GM12872 (cell line): ENCODE data around the gene RPL18A.
A peak's percentile ranks its signal among the peaks of the same experiment; 100 is the strongest.

Source experiments
- CTCF ChIP-seq: IDR thresholded peaks from 3 replicates; pipeline ENCODE4 v1.5.1; 2011; ENCODE audit warnings: low read depth, mild to moderate bottlenecking, low read length, moderate library complexity; ENCODE audit not compliant: insufficient read depth

The RPL18A gene

DNA sequence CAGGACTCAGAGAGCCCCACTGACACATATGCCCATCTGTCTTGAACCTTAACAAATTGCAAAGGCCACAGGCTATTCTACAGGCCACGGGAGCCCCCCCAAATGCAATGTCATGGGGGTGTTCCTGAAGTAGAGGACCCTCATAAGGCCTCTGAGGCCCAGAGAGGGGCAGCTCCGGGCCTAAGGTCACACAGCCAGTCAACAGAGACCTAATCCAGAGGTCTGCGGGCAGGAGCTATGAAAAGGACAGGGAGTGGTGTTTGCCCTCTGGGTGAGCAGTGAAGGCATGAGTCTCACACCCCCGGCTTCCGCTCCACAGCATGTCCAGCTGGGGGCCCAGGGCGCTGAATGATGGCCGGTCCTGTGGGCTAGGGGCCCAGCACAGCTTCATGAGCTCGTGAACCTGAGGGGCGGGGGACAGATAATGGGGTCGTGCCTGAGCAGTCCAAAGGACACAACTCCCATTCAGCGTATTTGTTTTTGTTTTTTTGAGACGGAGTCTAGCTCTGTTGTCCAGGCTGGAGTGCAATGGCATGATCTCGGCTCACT lies 33.1 kb upstream of the RPL18A start:
- TF ChIP-seq CTCF = no peak

DNA sequence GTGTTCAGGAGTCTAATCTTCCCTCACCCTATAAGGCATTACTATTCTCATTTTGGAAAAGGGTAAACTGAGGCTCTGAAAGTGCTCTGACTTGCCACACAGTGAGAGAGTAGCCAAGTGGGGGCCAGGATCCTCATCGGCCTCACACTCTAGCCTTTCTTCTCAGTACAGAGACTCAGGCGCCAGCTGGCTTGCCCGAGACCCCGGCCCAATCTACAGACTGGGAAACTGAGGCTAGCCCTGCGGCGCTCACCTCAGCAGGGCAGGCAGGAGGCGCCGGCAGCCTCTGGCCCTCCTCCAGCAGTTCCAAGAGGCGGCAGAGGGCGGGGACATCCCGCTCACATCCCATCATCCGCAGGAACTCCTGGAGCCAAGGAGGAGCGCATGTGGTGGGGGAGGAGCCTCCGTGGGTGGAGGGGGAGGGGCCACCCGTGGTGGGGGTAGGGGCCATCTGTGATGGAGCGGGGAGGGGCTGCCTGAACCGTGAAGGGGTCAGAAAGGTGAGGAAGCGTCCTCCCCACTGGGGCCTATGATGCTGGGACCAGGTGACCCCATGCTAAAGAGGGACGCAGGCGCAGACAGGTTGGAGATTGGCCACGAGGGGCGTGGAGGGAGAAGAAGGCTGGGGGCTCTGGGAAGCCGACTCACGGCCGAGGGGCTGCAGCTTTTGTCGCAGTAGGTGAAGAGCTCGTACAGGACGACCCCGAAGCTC lies 29.7 kb upstream of the RPL18A start:
- TF ChIP-seq CTCF = no peak

GRCh38 chr19:17830567-17831418 lies 28.9 kb upstream of the RPL18A start:
- TF ChIP-seq CTCF = no peak

GRCh38 chr19:17831419-17831888 lies 28.3 kb upstream of the RPL18A start:
- TF ChIP-seq CTCF = no peak

GRCh38 chr19:17832443-17833208 lies 27.1 kb upstream of the RPL18A start:
- no peak for TF ChIP-seq CTCF

GRCh38 chr19:17834350-17835181 lies 25.1 kb upstream of the RPL18A start:
- TF ChIP-seq CTCF = 0 out of 3 replicates have a peak, but pooled peaks have one; percentile 11
